ENCODE data around the gene PRRC2A. TPM values are rescaled to one million over a fixed set of nuclear protein-coding genes. Genes with fewer than 3 reads are reported as not detected.
"Not testable (repeated sequence)": the region's sequence is repeated elsewhere in the genome, so short reads cannot be mapped to it uniquely, and the experiment has no call there.

PRRC2A gene
- total RNA-seq, 1 donor from 2014 or later: 66.1 TPM

DNA sequence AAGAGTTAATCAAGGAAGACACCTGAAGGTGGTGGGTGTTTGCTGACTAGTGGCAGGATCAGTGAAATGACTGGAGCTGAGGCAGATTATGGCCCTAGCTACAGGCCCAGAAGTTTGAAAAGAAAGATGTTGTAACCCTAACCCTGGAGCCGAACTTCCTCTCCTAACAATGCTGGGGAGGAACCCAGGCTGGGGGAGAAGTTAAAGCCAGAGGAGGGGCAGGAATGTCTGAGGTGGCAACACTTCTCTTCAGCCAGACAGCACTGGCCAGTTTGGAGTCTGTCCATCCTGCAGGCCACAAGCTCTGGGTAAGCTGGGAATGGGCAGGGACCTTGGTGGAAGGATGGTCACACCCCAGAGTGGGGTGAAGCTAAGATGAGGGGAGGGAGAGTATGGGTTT lies 34.5 kb upstream of the PRRC2A start, which contains the start of gene LST1:
Gene LST1 (plus strand): TSS at position 270 of the 400 bp plus-strand sequence. CDS start 1,023 bp downstream, outside the sequence.
- no peak for DNase-seq

DNA sequence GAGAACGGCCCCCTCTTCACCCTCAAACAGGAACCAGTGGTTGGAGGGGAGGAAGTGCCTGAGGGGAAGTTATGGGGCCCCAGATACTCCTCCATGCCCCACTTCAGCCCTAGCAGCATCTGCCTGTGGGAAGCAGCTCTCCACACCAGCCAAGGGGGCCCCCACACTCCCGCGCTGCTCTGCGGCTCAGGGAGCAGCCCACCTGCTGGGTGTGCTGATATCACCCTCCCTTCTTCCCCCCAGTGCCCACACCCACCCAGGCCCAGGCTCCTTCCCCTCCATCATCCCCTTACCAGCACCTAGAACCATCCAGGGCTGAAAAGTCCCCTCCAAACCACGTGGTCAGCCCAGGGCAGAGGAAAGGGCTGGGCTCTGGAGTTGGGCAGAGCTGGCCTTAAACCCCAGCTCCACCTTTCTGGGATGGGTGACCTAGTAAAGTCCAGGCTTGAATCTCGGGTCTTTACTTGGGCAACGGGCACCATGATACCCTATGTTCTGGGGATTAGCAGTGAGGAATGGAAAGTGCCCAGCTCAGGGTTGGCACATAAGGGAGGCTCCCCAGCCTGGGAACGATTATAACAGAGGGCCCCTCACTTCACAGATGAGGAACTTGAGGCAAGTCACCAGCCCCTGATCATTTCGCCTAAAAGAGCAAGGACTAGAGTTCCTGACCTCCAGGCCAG lies 33.8 kb upstream of the PRRC2A start:
- DNase-seq: no peak

- no peak for DNase-seq
Measured at GRCh38 chr6:31587791-31588777, 32.4 kb upstream of the PRRC2A start.

- DNase-seq: no peak
Measured at GRCh38 chr6:31588871-31589650, 31.5 kb upstream of the PRRC2A start.

GRCh38 chr6:31590691-31591090 lies 29.8 kb upstream of the PRRC2A start:
- DNase-seq: not testable (repeated sequence)

DNA sequence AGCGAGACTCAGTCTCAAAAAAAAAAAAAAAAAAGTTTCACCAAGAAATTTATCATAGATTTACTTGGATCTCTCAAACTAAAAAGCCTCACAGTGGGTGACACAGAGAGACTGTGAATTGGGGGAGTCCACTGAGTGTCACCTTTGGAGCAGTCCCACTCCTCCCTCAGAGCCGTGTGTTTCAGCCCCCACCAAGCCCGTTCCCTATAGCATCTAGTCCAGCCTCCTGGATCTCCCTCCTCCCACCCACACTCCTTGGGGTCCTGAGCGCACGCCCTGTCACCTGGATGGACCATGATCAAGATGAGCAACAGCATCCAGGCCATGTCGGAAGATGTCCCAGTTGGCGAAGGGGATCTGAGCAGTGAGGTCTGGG lies 28.1 kb upstream of the PRRC2A start:
- no peak for DNase-seq

DNA sequence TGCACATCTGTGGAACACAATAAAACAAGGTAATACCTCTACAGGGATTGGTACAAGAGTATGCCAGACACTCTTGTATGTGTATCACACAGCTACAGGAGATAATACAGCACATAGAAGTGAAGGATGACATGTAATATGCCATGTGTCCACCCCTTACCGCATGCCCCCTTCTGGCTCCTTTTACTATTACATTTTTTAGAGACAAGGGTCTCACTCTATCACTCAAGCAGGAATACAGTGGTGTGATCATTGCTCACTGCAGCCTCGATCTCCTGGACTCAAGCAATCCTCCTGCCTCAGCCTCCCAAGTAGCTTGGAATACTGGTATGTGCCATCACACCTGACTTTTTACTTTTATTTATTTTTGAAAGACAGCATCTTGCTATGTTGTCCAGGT lies 23.5 kb upstream of the PRRC2A start:
- no peak for DNase-seq

DNA sequence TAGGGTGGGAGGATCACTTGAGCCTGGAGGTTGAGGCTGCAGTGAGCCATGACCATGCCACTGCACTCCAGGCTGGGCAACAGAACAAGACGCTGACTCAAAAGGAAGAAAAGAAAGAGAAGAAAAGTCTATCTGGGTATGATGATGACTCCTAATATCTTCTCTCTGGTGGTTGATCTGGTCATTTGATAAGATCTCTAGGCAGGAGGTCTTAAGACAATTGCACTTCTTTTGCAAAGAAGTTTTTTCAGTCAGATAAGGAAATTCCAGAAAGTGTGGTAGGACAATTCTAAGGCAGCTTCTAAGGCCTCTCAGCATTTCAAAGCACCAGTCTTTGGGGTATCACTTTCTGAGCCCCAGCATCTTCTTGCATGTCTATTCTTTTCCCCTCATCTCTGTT lies 13.2 kb upstream of the PRRC2A start:
- DNase-seq: no peak

- DNase-seq: no peak
Measured at GRCh38 chr6:31609519-31610406, 10.8 kb upstream of the PRRC2A start.

- DNase-seq: no peak
Measured at GRCh38 chr6:31610968-31611367, 9.5 kb upstream of the PRRC2A start.

- no peak for DNase-seq
Measured at GRCh38 chr6:31614075-31614619, 6.4 kb upstream of the PRRC2A start.

DNA sequence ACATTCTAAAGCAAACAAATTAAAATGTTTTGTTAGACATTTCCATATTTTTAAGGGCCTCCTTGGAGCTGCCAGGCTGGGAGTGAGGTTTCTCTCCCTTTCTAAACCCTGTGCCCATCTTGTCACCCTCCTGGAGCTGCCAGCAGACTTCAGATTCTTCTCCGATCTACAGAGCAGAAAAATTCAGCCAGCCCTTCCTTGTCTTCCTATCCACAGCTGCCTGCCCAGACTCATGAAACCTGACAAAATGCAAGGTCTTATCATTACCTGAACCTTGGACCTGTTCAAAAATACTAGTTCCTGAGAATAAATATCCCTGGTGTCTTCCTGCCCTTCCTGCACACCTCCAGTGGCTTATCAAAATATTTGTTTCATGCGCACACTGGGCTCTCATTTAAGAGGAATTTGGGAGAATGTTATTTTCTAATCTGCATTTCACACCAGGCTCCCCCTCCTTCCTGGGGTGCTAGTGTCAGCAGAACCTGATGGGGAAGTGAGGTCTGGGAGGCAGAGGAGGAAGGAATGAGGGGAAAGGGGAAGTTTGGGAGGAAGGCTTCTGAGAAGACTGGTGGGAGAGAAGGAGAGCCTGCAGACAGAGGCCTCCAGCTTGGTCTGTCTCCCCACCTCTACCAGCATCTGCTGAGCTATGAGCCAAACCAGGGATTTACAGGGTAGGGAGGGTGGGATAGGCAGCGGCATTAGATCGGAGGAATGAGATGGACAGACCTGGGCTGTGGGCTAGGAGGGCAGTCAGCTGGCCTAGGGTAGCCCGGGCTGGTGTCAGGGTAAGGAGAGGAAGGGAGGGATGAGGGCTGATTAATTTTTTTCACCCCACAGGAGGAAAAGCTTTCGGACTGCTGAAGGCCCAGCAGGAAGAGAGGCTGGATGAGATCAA lies 5.6 kb upstream of the PRRC2A start, which contains the start of gene AIF1:
Gene AIF1 (plus strand): TSS at position 551 of the 895 bp plus-strand sequence. CDS start 96 bp downstream, at position 647.
- no peak for DNase-seq

GRCh38 chr6:31615748-31616147 lies 4.8 kb upstream of the PRRC2A start:
- DNase-seq: no peak

GRCh38 chr6:31617010-31617409 lies 3.5 kb upstream of the PRRC2A start:
- no peak for DNase-seq

- peak; percentile 100 for DNase-seq
Measured at GRCh38 chr6:31619805-31620585, 520 bp upstream of the PRRC2A start.

- peak; percentile 21 for DNase-seq
Measured at GRCh38 chr6:31621320-31621939, 915 bp downstream of the PRRC2A start.

DNA sequence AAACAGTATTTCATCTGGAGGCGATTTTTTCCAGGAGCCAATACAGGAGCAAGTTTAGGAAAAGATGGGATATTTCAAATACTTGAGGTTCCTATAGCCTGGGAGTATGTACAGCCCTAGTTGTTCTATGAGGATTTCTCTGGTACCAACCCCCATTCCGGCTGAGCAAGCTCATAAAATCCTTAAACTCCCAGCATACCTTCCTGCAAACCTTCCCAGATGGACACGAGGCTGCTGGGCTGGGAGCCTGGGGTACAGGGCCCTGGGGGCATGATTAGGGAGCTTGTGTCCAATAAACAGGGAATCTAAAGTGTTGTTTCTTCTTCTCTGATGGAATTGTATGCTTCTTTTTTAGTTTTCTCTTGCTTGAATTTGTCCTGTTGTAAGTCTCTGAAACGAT lies 1.5 kb downstream of the PRRC2A start:
- no peak for DNase-seq

- no peak for DNase-seq
Measured at GRCh38 chr6:31622684-31623091, 2.2 kb downstream of the PRRC2A start.

GRCh38 chr6:31624070-31624469 lies 3.6 kb downstream of the PRRC2A start:
- DNase-seq: no peak

All from tongue (tissue), 2 donors.